Measurements from ENCODE around the gene LY6G6D. TPM values are rescaled to one million over a fixed set of nuclear protein-coding genes. Genes with fewer than 3 reads are reported as not detected.

The LY6G6D gene, protein sequence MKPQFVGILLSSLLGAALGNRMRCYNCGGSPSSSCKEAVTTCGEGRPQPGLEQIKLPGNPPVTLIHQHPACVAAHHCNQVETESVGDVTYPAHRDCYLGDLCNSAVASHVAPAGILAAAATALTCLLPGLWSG
- total RNA-seq (not detected), polyA plus RNA-seq (not detected)

DNA sequence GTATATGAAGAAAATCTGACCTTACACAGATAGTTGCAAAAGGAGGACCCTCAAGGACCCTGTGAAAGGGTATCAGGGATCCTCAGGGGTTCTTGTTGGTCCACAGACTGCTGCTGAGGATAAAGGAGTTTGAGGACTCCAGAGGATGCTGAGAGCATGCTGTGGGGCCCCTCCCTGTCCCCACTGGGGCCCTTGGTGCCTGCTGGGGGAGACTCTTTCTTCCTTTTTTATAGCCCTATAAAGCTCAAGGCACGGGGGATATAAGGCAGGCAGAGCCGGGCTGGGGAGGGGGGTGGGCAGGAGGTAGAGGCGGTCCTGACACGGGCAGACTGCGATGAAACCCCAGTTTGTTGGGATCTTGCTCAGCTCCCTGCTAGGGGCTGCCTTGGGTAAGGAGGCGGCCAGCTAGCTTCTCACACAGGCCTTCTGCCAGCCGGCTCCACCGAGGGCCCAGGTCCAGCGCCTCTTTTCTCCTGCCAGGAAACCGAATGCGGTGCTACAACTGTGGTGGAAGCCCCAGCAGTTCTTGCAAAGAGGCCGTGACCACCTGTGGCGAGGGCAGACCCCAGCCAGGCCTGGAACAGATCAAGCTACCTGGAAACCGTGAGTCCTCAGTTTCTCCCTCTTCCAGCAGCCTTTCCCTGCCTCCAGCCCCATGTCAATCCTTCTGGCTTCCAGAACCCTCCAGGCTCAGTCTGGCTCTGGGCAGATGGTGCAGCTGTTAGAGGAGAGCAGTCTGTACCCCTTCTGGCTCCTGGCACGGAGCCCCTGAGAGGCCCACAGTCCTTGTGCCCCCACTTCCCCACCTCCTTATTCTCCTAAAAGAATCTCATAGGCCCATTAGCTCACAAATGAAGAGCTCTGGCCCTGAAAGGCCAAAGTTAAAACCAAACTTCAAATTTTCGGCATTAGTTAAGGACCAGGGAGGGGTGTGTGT lies at the start of gene LY6G6D:
Gene LY6G6D (plus strand): TSS at position 327 of the 937 bp plus-strand sequence. CDS start 8 bp downstream, at position 335.
- Histone ChIP-seq H3K4me3 (ENCODE audit: low read depth in 1 of 3, low read length in 3 of 3) (no peak within 1 kb of the TSS), H3K9me3 (ENCODE audit: control insufficient read depth in 4 of 4, low read length in 3 of 4) (no peaks in the 10 kb centered on the region), H3K27ac (ENCODE audit: low read depth in 1 of 2, low read length in 2 of 2) (no peak within 1 kb of the TSS), H3K4me1 (ENCODE audit: control insufficient read depth in 4 of 4, insufficient read depth in 4 of 4, low read length in 3 of 4) (no peaks in the 10 kb centered on the region), H3K36me3 (ENCODE audit: control insufficient read depth in 4 of 4, insufficient read depth in 3 of 4, low read depth in 1 of 4, low read length in 3 of 4) (no peaks in the 10 kb centered on the region), H3K9ac (ENCODE audit: low read depth in 1 of 2, low read length in 2 of 2) (no peak within 1 kb of the TSS), H3K27me3 (ENCODE audit: control insufficient read depth in 4 of 4, insufficient read depth in 4 of 4, low read length in 3 of 4) (no peaks in the 10 kb centered on the region)
- 86% methylated on average over 16 of the region's 16 CpGs for WGBS
- DNase-seq (ENCODE audit: low spot score), result no peak
- TF ChIP-seq, protein P1, sequence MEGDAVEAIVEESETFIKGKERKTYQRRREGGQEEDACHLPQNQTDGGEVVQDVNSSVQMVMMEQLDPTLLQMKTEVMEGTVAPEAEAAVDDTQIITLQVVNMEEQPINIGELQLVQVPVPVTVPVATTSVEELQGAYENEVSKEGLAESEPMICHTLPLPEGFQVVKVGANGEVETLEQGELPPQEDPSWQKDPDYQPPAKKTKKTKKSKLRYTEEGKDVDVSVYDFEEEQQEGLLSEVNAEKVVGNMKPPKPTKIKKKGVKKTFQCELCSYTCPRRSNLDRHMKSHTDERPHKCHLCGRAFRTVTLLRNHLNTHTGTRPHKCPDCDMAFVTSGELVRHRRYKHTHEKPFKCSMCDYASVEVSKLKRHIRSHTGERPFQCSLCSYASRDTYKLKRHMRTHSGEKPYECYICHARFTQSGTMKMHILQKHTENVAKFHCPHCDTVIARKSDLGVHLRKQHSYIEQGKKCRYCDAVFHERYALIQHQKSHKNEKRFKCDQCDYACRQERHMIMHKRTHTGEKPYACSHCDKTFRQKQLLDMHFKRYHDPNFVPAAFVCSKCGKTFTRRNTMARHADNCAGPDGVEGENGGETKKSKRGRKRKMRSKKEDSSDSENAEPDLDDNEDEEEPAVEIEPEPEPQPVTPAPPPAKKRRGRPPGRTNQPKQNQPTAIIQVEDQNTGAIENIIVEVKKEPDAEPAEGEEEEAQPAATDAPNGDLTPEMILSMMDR (IDR thresholded peaks at IDR 0.05; ENCODE audit: low read depth, low read length, missing input control), result no peak
- TF ChIP-seq, protein P2, sequence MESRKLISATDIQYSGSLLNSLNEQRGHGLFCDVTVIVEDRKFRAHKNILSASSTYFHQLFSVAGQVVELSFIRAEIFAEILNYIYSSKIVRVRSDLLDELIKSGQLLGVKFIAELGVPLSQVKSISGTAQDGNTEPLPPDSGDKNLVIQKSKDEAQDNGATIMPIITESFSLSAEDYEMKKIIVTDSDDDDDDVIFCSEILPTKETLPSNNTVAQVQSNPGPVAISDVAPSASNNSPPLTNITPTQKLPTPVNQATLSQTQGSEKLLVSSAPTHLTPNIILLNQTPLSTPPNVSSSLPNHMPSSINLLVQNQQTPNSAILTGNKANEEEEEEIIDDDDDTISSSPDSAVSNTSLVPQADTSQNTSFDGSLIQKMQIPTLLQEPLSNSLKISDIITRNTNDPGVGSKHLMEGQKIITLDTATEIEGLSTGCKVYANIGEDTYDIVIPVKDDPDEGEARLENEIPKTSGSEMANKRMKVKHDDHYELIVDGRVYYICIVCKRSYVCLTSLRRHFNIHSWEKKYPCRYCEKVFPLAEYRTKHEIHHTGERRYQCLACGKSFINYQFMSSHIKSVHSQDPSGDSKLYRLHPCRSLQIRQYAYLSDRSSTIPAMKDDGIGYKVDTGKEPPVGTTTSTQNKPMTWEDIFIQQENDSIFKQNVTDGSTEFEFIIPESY (IDR thresholded peaks at IDR 0.05), result no peak
- TF ChIP-seq FOXA1 (IDR thresholded peaks at IDR 0.05) (no peak), RXRA (IDR thresholded peaks at IDR 0.05) (no peak), HNF4G (IDR thresholded peaks at IDR 0.05) (no peak), ATF3 (IDR thresholded peaks at IDR 0.05) (no peak), GABPA (IDR thresholded peaks at IDR 0.05 in 1 of 2, conservative IDR thresholded peaks at IDR 0.05 in 1 of 2) (no peak), YY1 (IDR thresholded peaks at IDR 0.05) (no peak), JUND (IDR thresholded peaks at IDR 0.05) (no peak), RAD21 (IDR thresholded peaks at IDR 0.05) (no peak), MAX (IDR thresholded peaks at IDR 0.05) (no peak), NR2F2 (IDR thresholded peaks at IDR 0.05) (no peak), EGR1 (IDR thresholded peaks at IDR 0.05; ENCODE audit: low read depth in 2 of 2) (no peak), FOXA2 (IDR thresholded peaks at IDR 0.05) (no peak)
- TF ChIP-seq, protein P3, sequence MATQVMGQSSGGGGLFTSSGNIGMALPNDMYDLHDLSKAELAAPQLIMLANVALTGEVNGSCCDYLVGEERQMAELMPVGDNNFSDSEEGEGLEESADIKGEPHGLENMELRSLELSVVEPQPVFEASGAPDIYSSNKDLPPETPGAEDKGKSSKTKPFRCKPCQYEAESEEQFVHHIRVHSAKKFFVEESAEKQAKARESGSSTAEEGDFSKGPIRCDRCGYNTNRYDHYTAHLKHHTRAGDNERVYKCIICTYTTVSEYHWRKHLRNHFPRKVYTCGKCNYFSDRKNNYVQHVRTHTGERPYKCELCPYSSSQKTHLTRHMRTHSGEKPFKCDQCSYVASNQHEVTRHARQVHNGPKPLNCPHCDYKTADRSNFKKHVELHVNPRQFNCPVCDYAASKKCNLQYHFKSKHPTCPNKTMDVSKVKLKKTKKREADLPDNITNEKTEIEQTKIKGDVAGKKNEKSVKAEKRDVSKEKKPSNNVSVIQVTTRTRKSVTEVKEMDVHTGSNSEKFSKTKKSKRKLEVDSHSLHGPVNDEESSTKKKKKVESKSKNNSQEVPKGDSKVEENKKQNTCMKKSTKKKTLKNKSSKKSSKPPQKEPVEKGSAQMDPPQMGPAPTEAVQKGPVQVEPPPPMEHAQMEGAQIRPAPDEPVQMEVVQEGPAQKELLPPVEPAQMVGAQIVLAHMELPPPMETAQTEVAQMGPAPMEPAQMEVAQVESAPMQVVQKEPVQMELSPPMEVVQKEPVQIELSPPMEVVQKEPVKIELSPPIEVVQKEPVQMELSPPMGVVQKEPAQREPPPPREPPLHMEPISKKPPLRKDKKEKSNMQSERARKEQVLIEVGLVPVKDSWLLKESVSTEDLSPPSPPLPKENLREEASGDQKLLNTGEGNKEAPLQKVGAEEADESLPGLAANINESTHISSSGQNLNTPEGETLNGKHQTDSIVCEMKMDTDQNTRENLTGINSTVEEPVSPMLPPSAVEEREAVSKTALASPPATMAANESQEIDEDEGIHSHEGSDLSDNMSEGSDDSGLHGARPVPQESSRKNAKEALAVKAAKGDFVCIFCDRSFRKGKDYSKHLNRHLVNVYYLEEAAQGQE (IDR thresholded peaks at IDR 0.05), result no peak
